Right atrium auricular region (tissue), 2 donors: Measurements from ENCODE around the gene PCSK9. TPM values are rescaled to one million over a fixed set of nuclear protein-coding genes. Genes with fewer than 3 reads are reported as not detected.

Experiments used
- DNase-seq: peaks from one replicate; pipeline ENCODE4 v3.0.0-alpha.2; 2019; ENCODE audit warnings: low spot score
- H3K27ac ChIP-seq, 2 donors: fragments of 200-600 bp; sonication (generic); 1 replicate in 1 of 2; 2 replicates in 1 of 2; pipeline ENCODE4 v1.5.1; 2016 to 2019
- H3K27me3 ChIP-seq, 2 donors: fragments of 200-600 bp; sonication (generic); one replicate each; pipeline versions ENCODE4 v1.5.1 to v1.6.0; 2017 to 2019
- H3K36me3 ChIP-seq: fragments of 200-600 bp; sonication (generic); one replicate; pipeline ENCODE4 v1.5.1; 2016
- H3K4me1 ChIP-seq, 2 donors: fragments of 200-600 bp; sonication (generic); one replicate each; pipeline versions ENCODE4 v1.5.1 to v1.6.0; 2017 to 2019
- H3K4me3 ChIP-seq, 2 donors: fragments of 200-600 bp; sonication (generic); 1 replicate in 1 of 2; 2 replicates in 1 of 2; pipeline ENCODE4 v1.5.1; 2017 to 2019; ENCODE audit warnings: mild to moderate bottlenecking in 1 of 2, moderate library complexity in 1 of 2
- H3K9me3 ChIP-seq, 2 donors: fragments of 200-600 bp; sonication (generic); one replicate each; pipeline ENCODE4 v1.5.1; 2019
- total RNA-seq, 2 donors: library from RNA; depleted of rRNA; stranded (reverse); fragments of >200 nt; gene quantifications; one replicate each; pipeline ENCODE4 v1.1.0, GENCODE V29; 2016
- TF ChIP-seq, protein P1 (sequence below), 2 donors: fragments of 200-600 bp; sonication (generic); IDR thresholded peaks; one replicate each; pipeline ENCODE4 v1.5.1; 2019; ENCODE audit warnings: antibody characterized with exemption in 2 of 2

The PCSK9 gene
- total RNA-seq, 2 donors from 2014 or later: 0.47 TPM; not detected in 1

DNA sequence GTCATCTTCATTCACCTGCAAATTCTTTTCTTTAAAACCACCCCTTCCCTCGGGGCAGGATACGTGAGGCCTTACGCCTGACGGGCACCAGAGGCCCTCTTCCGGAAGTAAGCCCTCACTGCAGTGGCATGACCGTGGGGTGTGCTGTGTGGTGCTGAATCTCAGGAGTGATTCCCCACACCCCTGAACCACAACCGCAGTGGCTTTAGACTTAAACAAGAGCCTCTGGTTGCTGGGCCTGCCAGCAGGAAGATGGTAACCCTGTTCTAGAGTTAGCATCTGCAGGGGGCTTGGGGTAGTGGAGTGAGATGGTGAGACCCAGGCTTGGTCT lies 28.5 kb upstream of the PCSK9 start:
- no peak for DNase-seq
- Histone ChIP-seq H3K27ac (no peak overlapping the region), H3K4me1 (no peaks in the 10 kb centered on the region), H3K4me3 (no peak overlapping the region), H3K36me3 (no peaks in the 10 kb centered on the region), H3K27me3 (no peaks in the 10 kb centered on the region), H3K9me3 (no peaks in the 10 kb centered on the region)
- TF ChIP-seq, protein P1, sequence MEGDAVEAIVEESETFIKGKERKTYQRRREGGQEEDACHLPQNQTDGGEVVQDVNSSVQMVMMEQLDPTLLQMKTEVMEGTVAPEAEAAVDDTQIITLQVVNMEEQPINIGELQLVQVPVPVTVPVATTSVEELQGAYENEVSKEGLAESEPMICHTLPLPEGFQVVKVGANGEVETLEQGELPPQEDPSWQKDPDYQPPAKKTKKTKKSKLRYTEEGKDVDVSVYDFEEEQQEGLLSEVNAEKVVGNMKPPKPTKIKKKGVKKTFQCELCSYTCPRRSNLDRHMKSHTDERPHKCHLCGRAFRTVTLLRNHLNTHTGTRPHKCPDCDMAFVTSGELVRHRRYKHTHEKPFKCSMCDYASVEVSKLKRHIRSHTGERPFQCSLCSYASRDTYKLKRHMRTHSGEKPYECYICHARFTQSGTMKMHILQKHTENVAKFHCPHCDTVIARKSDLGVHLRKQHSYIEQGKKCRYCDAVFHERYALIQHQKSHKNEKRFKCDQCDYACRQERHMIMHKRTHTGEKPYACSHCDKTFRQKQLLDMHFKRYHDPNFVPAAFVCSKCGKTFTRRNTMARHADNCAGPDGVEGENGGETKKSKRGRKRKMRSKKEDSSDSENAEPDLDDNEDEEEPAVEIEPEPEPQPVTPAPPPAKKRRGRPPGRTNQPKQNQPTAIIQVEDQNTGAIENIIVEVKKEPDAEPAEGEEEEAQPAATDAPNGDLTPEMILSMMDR (IDR thresholded peaks at IDR 0.05): no peak

DNA sequence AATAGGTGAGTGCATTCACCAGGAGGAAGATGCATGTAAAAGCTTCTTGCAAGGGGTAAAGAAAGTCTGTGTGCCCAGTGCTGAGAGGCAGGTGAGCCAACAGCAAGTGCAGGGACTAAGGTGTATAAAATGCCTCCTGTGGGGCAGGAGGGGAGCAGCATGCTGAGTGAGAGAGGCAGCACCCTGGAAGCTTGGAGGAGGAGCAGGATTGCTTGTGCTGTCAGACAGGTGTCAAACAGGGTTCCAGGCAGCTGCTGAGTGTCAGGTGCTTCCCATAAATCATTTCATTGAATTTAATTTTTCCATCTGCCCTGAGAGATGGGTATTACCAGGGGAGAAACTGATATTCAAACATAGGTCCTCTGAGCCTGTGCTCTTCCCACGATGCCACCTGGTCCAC lies 26.7 kb upstream of the PCSK9 start:
- DNase-seq: no peak
- no peak overlapping the region for H3K27ac ChIP-seq
- H3K36me3 ChIP-seq: no peaks in the 10 kb centered on the region
- no peaks in the 10 kb centered on the region for H3K9me3 ChIP-seq
- TF ChIP-seq, protein P1 (IDR thresholded peaks at IDR 0.05): no peak
- H3K4me1 ChIP-seq: no peaks in the 10 kb centered on the region
- no peak overlapping the region for H3K4me3 ChIP-seq
- H3K27me3 ChIP-seq: no peaks in the 10 kb centered on the region

DNA sequence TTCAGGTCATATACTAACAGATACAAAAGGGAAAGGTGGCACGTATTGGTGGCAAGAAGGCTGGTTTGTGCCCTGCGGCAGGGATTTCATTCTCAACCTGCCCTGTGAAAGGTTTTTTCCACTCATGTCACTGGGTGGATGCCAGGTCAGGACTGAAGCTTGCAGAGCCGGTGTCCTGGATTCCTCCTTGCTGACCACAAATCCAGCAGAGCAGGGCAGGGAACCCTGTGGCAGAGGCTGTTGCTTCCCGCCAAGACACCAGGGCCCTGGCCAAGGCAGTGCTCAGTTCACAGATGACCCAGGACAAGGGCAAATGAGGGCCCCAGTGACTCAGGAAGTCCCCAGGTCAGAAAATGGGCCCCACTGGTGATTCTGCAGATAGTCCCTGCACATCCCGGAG lies 24.2 kb upstream of the PCSK9 start:
- Histone ChIP-seq H3K27me3 (no peaks in the 10 kb centered on the region), H3K36me3 (no peaks in the 10 kb centered on the region), H3K4me3 (no peak overlapping the region), H3K9me3 (no peaks in the 10 kb centered on the region), H3K4me1 (no peaks in the 10 kb centered on the region), H3K27ac (no peak overlapping the region)
- TF ChIP-seq, protein P1 (IDR thresholded peaks at IDR 0.05): no peak
- DNase-seq: no peak

DNA sequence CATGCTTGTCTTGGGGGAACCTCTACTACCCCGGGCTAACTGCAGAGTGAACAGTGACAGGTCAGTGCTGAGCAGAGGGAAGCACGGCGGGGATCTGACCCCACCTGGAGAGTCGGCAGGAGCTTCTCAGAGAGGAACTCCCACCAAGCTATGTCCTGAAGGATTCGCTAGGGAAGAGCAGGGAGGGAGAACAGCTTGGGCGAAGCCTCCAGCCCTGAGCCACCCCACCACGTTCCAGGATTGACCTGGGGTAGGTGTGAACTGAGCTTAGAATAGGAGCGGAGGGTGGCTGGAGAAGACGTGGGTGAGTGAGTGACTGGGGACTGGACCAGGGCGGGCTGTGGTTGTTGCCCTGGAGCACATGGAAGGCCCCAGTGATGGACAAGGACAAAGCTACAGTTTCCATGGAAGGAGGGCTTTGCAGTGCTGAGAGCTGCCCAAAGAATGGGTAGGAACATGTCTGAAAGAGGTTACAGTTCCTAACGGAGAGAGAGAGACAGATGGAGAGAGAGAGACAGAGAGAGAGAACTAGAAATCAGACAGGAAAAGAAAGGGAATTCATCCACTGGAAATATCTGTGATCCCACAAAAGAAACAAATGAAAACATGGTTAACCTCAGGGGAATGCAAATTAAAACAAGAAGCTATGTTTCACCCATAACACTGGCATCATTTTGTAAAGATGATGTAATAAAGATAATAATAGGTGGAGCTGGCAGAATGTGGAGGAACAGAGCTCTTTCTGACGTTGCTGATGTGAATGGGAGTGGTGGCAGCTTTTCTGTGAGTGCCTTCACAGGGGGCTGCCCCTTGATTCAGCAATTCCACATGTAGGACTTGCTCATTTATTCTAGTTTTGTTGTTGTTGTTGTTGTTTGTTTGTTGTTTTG lies 23.4 kb upstream of the PCSK9 start:
- no peak for DNase-seq
- TF ChIP-seq, protein P1 (IDR thresholded peaks at IDR 0.05): no peak
- no peaks in the 10 kb centered on the region for H3K9me3 ChIP-seq
- H3K27ac ChIP-seq: no peak overlapping the region
- no peaks in the 10 kb centered on the region for H3K4me1 ChIP-seq
- no peaks in the 10 kb centered on the region for H3K36me3 ChIP-seq
- H3K27me3 ChIP-seq: no peaks in the 10 kb centered on the region
- no peak overlapping the region for H3K4me3 ChIP-seq

DNA sequence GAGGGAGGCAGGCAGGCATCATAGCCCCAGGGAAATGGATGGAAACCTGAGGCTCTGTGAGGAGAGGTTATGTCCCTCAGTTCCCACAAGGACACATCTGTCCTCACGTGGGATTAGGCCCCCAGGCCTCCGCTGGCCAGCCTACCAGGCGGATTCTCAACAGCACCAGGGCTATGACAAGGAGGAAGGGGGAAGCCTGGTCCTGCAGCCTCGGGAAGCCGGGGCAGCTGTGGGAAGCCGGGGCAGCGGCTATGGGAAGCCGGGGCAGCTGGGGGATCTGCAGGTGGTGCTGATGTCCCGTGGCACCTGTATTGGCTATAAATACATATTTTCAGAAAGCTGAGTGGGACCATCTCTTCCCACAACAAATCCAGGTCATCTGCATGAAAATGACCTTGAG lies 21.0 kb upstream of the PCSK9 start:
- H3K4me3 ChIP-seq: no peak overlapping the region
- no peaks in the 10 kb centered on the region for H3K27me3 ChIP-seq
- no peaks in the 10 kb centered on the region for H3K4me1 ChIP-seq
- H3K36me3 ChIP-seq: no peaks in the 10 kb centered on the region
- TF ChIP-seq, protein P1 (IDR thresholded peaks at IDR 0.05): no peak
- no peaks in the 10 kb centered on the region for H3K9me3 ChIP-seq
- no peak overlapping the region for H3K27ac ChIP-seq
- no peak for DNase-seq
